ENCODE results near the gene SPAG16.

DNA sequence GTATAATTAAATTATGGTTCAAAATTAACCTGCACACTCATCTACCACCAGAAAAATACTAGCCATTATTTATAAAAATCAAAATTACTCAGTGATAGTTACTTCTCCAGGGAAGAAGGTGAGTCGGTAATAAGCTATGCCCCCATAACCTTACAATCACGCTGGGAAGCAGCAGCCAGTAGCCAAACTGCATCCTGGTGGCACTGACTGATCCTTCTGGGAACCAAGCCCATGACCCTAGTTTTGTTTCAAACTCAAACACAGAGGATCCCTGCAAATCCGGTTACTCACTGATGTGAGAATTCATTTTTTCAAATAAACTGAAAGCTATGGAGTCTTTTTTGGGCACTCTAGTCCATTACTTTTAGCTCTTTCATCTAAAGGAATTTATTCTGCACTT lies 1038.4 kb downstream of the SPAG16 start:
- TF ChIP-seq, protein P1, sequence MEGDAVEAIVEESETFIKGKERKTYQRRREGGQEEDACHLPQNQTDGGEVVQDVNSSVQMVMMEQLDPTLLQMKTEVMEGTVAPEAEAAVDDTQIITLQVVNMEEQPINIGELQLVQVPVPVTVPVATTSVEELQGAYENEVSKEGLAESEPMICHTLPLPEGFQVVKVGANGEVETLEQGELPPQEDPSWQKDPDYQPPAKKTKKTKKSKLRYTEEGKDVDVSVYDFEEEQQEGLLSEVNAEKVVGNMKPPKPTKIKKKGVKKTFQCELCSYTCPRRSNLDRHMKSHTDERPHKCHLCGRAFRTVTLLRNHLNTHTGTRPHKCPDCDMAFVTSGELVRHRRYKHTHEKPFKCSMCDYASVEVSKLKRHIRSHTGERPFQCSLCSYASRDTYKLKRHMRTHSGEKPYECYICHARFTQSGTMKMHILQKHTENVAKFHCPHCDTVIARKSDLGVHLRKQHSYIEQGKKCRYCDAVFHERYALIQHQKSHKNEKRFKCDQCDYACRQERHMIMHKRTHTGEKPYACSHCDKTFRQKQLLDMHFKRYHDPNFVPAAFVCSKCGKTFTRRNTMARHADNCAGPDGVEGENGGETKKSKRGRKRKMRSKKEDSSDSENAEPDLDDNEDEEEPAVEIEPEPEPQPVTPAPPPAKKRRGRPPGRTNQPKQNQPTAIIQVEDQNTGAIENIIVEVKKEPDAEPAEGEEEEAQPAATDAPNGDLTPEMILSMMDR (IDR thresholded peaks at IDR 0.05): no peak
- no peak for TF ChIP-seq EP300 (IDR thresholded peaks at IDR 0.05; ENCODE audit: low read depth)
- TF ChIP-seq POLR2A (IDR thresholded peaks at IDR 0.05): no peak
- TF ChIP-seq POLR2AphosphoS5 (IDR thresholded peaks at IDR 0.05): no peak

Measured in transverse colon (tissue), 4 donors.